ENCODE measurements around the gene ZNF443.

DNA sequence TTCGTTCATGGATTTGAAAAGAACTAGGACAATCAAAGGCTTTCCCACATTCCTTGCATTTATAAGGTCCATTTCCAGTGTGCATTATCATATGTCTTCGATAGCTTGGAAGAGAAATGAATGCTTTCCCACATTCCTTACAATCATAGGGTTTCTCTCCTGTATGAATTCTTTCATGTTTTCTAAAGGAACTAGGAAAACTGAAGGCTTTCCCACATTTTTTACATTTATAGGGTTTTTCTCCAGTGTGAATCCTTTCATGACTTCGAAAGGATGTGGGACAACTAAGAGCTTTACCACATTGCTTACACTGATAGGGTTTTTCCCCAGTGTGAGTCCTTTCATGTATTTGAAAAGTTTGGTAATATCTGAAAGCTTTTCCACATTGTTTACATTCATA is 23.9 kb upstream of the ZNF443 start:
- TF ChIP-seq ZBED1 (IDR thresholded peaks at IDR 0.05) (no peak), ZC3H8 (IDR thresholded peaks at IDR 0.05) (no peak), SNIP1 (IDR thresholded peaks at IDR 0.05; ENCODE audit: low read depth) (no peak)
- TF ChIP-seq, protein P1, sequence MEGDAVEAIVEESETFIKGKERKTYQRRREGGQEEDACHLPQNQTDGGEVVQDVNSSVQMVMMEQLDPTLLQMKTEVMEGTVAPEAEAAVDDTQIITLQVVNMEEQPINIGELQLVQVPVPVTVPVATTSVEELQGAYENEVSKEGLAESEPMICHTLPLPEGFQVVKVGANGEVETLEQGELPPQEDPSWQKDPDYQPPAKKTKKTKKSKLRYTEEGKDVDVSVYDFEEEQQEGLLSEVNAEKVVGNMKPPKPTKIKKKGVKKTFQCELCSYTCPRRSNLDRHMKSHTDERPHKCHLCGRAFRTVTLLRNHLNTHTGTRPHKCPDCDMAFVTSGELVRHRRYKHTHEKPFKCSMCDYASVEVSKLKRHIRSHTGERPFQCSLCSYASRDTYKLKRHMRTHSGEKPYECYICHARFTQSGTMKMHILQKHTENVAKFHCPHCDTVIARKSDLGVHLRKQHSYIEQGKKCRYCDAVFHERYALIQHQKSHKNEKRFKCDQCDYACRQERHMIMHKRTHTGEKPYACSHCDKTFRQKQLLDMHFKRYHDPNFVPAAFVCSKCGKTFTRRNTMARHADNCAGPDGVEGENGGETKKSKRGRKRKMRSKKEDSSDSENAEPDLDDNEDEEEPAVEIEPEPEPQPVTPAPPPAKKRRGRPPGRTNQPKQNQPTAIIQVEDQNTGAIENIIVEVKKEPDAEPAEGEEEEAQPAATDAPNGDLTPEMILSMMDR (IDR thresholded peaks at IDR 0.05 in 2 of 3, conservative IDR thresholded peaks at IDR 0.05 in 1 of 3; ENCODE audit: insufficient read depth in 2 of 3, low read depth in 1 of 3, low read length in 3 of 3), result no peak

All from K562 (cell line).